GM21447 (cell line): ENCODE results near the gene LRRC74B.
A peak's percentile ranks its signal among the peaks of the same experiment; 100 is the strongest.
"Not testable (repeated sequence)": the region's sequence is repeated elsewhere in the genome, so short reads cannot be mapped to it uniquely, and the experiment has no call there.

Experiments used
- ATAC-seq: cut with Tn5 transposase; IDR thresholded peaks from one replicate; pipeline ENCODE4 v1.9.1; 2021; ENCODE audit not compliant: unreplicated experiment

The LRRC74B gene

GRCh38 chr22:21045585-21046294 lies at the start of gene LRRC74B:
LRRC74B (plus strand) TSS chr22:21045946; CDS start chr22:21045987, 41 bp downstream.
- peak; percentile 60 for ATAC-seq

GRCh38 chr22:20996031-20996410 lies 49.7 kb upstream of the LRRC74B start:
- ATAC-seq, result no peak

GRCh38 chr22:20996598-20997535 lies 48.9 kb upstream of the LRRC74B start:
- no peak for ATAC-seq

- no peak for ATAC-seq
Observed at GRCh38 chr22:20997536-20998257, 48.0 kb upstream of the LRRC74B start.

GRCh38 chr22:20998411-20999336 lies 47.1 kb upstream of the LRRC74B start:
- no peak for ATAC-seq

GRCh38 chr22:20999350-21000206 lies 46.2 kb upstream of the LRRC74B start:
- no peak for ATAC-seq

GRCh38 chr22:21000207-21000986 lies 45.3 kb upstream of the LRRC74B start:
- ATAC-seq, result no peak

- peak; percentile 2 for ATAC-seq
Observed at GRCh38 chr22:21000987-21001600, 44.7 kb upstream of the LRRC74B start.

GRCh38 chr22:21001601-21002325 lies 44.0 kb upstream of the LRRC74B start, which contains the start of gene THAP7:
THAP7 (minus strand) TSS chr22:21002118; CDS start chr22:21001911, 207 bp downstream.
- ATAC-seq, result peak; percentile 79

- ATAC-seq, result no peak
Observed at GRCh38 chr22:21003782-21004181, 42.0 kb upstream of the LRRC74B start.

- ATAC-seq, result not testable (repeated sequence)
Observed at GRCh38 chr22:21009208-21009607, 36.5 kb upstream of the LRRC74B start.

- no peak for ATAC-seq
Observed at GRCh38 chr22:21009638-21010425, 35.9 kb upstream of the LRRC74B start.

GRCh38 chr22:21010426-21011113 lies 35.2 kb upstream of the LRRC74B start:
- ATAC-seq, result no peak

- no peak for ATAC-seq
Observed at GRCh38 chr22:21012446-21013407, 33.0 kb upstream of the LRRC74B start.

- ATAC-seq, result no peak
Observed at GRCh38 chr22:21013657-21014201, 32.0 kb upstream of the LRRC74B start.
